ENCODE data around the gene PTPRM. TPM values are rescaled to one million over a fixed set of nuclear protein-coding genes. Genes with fewer than 3 reads are reported as not detected.

The PTPRM gene
- total and polyA plus RNA-seq, 2 experiments from 2014 or later, result 1.6 to 5.3 TPM

- TF ChIP-seq, protein P1, sequence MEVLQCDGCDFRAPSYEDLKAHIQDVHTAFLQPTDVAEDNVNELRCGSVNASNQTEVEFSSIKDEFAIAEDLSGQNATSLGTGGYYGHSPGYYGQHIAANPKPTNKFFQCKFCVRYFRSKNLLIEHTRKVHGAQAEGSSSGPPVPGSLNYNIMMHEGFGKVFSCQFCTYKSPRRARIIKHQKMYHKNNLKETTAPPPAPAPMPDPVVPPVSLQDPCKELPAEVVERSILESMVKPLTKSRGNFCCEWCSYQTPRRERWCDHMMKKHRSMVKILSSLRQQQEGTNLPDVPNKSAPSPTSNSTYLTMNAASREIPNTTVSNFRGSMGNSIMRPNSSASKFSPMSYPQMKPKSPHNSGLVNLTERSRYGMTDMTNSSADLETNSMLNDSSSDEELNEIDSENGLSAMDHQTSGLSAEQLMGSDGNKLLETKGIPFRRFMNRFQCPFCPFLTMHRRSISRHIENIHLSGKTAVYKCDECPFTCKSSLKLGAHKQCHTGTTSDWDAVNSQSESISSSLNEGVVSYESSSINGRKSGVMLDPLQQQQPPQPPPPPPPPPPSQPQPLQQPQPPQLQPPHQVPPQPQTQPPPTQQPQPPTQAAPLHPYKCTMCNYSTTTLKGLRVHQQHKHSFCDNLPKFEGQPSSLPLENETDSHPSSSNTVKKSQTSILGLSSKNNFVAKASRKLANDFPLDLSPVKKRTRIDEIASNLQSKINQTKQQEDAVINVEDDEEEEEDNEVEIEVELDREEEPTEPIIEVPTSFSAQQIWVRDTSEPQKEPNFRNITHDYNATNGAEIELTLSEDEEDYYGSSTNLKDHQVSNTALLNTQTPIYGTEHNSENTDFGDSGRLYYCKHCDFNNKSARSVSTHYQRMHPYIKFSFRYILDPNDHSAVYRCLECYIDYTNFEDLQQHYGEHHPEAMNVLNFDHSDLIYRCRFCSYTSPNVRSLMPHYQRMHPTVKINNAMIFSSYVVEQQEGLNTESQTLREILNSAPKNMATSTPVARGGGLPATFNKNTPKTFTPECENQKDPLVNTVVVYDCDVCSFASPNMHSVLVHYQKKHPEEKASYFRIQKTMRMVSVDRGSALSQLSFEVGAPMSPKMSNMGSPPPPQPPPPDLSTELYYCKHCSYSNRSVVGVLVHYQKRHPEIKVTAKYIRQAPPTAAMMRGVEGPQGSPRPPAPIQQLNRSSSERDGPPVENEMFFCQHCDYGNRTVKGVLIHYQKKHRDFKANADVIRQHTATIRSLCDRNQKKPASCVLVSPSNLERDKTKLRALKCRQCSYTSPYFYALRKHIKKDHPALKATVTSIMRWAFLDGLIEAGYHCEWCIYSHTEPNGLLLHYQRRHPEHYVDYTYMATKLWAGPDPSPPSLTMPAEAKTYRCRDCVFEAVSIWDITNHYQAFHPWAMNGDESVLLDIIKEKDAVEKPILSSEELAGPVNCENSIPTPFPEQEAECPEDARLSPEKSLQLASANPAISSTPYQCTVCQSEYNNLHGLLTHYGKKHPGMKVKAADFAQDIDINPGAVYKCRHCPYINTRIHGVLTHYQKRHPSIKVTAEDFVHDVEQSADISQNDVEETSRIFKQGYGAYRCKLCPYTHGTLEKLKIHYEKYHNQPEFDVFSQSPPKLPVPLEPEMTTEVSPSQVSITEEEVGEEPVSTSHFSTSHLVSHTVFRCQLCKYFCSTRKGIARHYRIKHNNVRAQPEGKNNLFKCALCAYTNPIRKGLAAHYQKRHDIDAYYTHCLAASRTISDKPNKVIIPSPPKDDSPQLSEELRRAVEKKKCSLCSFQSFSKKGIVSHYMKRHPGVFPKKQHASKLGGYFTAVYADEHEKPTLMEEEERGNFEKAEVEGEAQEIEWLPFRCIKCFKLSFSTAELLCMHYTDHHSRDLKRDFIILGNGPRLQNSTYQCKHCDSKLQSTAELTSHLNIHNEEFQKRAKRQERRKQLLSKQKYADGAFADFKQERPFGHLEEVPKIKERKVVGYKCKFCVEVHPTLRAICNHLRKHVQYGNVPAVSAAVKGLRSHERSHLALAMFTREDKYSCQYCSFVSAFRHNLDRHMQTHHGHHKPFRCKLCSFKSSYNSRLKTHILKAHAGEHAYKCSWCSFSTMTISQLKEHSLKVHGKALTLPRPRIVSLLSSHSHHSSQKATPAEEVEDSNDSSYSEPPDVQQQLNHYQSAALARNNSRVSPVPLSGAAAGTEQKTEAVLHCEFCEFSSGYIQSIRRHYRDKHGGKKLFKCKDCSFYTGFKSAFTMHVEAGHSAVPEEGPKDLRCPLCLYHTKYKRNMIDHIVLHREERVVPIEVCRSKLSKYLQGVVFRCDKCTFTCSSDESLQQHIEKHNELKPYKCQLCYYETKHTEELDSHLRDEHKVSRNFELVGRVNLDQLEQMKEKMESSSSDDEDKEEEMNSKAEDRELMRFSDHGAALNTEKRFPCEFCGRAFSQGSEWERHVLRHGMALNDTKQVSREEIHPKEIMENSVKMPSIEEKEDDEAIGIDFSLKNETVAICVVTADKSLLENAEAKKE (CRISPR knock-in tag; IDR thresholded peaks at IDR 0.05), result no peak
- no peak for TF ChIP-seq ZNF114 (CRISPR knock-in tag; IDR thresholded peaks at IDR 0.05)
Measured at GRCh38 chr18:8385400-8385799, 818.3 kb downstream of the PTPRM start (continued).

DNA sequence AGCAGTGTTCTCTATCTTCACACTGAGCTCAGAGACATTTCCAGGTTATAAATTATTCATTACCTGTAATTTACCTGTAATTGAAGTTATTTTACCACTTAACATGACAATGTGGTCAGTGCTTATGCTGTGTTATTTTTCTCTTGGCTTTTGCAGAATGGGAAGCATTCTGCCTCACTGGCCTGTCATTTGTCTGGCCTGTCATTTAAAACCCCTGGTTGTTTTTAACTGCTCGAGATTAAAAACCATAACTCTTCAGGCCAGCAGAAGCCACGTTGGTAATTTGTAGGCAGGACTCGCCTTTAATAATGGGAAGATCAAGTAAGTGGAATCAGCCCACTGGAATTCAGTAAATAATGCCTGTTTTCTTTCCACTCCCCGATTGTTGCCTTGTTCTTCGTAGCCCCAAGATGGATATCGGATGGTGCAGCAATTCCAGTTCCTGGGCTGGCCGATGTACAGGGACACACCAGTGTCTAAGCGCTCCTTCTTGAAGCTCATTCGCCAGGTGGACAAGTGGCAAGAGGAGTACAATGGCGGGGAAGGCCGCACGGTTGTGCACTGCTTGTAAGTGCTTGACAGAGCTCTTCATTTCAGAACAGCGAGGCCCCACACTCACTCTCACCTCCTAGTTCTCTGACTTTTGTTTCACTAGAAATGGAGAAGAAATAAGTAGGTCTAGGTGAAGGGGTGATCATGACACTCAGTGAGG lies 819.7 kb downstream of the PTPRM start:
- ATAC-seq, result no peak
- no peaks in the 10 kb centered on the region for H3K79me2 ChIP-seq (replicated peaks; ENCODE audit: insufficient read depth)
- H3K4me2 ChIP-seq, result no peak overlapping the region
- H4K20me1 ChIP-seq (replicated peaks; ENCODE audit: insufficient read depth), result no peaks in the 10 kb centered on the region
- H2AFZ ChIP-seq, result no peak overlapping the region
- Mint-ChIP-seq H3K36me3 (ENCODE audit: low read depth) (peaks cover 4% of the 10 kb centered on the region), H3K4me1 (peaks cover 23% of the 10 kb centered on the region), H3K9me3 (0 out of 3 replicates have a peak, but pooled peaks cover 3% of the 10 kb centered on the region), H3K27me3 (ENCODE audit: insufficient read depth, low read depth, poor library complexity) (peaks cover 1% of the 10 kb centered on the region), H3K4me3 (no peak overlapping the region), H3K27ac (no peak overlapping the region)
- H3K27ac ChIP-seq (ENCODE audit: low read depth), result no peak overlapping the region
- no peaks in the 10 kb centered on the region for H3K36me3 ChIP-seq (ENCODE audit: insufficient read depth)
- H3F3A ChIP-seq (replicated peaks; ENCODE audit: low read depth), result no peaks in the 10 kb centered on the region
- no peaks in the 10 kb centered on the region for H3K27me3 ChIP-seq (ENCODE audit: insufficient read depth)
- no peak overlapping the region for H3K4me3 ChIP-seq
- no peak for DNase-seq (ENCODE audit: low spot score)
- no peaks in the 10 kb centered on the region for H3K9me2 ChIP-seq (ENCODE audit: insufficient read depth)
- no peaks in the 10 kb centered on the region; the same call in 1 of the 2 replicates for H3K4me1 ChIP-seq (ENCODE audit: insufficient read depth)
- no peak for TF ChIP-seq EZH2 (IDR thresholded peaks at IDR 0.05; ENCODE audit: low read depth, unreplicated experiment)
- no peak for TF ChIP-seq ZNF114 (CRISPR knock-in tag; IDR thresholded peaks at IDR 0.05)
- no peak for TF ChIP-seq CREB1 (CRISPR knock-in tag; IDR thresholded peaks at IDR 0.05; ENCODE audit: low read depth)
- no peak for TF ChIP-seq CTCF (conservative IDR thresholded peaks at IDR 0.05; ENCODE audit: low read depth in 2 of 2)
- TF ChIP-seq, protein P1 (CRISPR knock-in tag; IDR thresholded peaks at IDR 0.05), result no peak
- no peak for TF ChIP-seq STAT1 (IDR thresholded peaks at IDR 0.05; ENCODE audit: unreplicated experiment)
